ENCODE measurements around the gene GLIS1.

DNA sequence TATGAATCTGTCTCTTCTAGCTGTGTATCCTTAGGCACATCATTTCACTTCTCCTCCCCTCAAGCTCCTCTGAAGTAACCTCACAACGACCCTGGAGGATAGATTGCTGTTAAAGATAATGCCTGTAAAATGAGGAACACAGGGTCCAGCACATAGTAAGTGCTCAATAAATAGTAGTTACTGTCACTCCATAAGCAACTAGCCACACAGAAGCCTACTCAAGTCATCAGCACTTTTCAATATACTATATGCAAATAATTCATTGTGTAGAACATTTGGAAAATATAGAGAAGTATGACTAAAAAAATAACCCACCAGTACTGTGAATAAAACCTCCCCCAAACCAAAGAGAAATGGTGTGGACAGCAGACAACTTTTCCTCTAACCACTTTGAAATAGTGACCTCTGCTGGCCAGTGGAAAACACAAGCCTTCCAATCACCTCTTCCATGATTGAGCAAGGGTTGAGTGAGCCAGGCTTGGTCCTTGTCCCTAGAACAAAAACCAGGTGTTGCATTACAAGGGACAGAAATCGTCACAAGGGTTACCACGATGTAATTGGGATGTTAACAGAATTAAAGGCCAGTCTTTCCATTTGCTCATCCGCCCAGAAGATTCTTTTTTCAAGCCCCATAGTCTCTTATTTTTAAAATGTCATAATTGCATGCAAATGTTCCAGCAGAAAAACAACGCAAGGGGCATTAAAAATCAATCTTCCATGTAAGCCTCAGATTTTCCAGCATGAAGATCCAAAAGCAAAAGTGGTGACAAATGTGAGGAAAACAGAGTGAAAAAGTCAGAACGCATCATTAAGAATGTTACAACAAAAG is 15.7 kb upstream of the GLIS1 start:
- TF ChIP-seq EZH2 (IDR thresholded peaks at IDR 0.05; ENCODE audit: insufficient read depth, low read length): no peak
- TF ChIP-seq, protein P1, sequence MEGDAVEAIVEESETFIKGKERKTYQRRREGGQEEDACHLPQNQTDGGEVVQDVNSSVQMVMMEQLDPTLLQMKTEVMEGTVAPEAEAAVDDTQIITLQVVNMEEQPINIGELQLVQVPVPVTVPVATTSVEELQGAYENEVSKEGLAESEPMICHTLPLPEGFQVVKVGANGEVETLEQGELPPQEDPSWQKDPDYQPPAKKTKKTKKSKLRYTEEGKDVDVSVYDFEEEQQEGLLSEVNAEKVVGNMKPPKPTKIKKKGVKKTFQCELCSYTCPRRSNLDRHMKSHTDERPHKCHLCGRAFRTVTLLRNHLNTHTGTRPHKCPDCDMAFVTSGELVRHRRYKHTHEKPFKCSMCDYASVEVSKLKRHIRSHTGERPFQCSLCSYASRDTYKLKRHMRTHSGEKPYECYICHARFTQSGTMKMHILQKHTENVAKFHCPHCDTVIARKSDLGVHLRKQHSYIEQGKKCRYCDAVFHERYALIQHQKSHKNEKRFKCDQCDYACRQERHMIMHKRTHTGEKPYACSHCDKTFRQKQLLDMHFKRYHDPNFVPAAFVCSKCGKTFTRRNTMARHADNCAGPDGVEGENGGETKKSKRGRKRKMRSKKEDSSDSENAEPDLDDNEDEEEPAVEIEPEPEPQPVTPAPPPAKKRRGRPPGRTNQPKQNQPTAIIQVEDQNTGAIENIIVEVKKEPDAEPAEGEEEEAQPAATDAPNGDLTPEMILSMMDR (IDR thresholded peaks at IDR 0.05; ENCODE audit: insufficient read depth, low read depth, low read length): peak; percentile 84
